Activated T-helper 9 cell treated with anti-CD3 and anti-CD28 coated beads, Interleukin-2, amount 50 U/mL, for 16 hours (primary cell): ENCODE results near the gene NT5C.
"Not testable (repeated sequence)": the region's sequence is repeated elsewhere in the genome, so short reads cannot be mapped to it uniquely, and the experiment has no call there.

Experiments
- DNase-seq: peaks from one replicate; pipeline ENCODE4 v3.0.0-alpha.2; 2020; ENCODE audit warnings: low read depth

Gene NT5C

DNA sequence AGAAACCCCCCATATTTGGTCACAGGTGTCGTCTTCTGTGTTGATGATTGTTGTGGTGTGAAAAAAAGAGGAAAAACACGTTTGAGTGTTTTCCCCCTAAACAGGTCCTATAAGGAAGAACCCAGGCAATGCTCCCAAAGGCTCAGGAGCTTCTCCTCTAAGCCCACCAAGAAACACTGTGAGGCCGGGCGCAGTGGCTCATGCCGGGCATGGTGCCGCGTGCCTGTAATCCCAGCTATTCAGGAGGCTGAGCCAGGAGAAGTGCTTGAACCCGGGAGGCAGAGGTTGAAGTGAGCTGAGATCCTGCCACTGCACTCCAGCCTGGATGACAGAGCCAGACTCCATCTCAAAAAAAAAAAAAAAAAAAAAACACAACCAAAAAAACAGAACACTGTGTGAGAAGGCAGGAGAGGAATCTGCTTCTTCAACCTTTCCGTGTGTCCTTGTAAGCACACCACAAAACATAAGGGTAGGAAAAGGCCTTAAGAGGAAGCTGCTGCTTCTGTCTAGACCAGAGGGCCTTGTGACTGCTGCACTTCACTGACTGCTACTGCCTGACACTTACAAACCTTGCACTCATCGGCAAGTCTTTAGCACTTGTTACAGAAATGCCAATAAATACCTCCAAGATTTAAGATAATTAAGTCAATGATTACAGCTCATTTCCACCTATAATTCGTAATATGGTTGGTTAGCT is 13.4 kb upstream of the NT5C start:
- no peak for DNase-seq

DNA sequence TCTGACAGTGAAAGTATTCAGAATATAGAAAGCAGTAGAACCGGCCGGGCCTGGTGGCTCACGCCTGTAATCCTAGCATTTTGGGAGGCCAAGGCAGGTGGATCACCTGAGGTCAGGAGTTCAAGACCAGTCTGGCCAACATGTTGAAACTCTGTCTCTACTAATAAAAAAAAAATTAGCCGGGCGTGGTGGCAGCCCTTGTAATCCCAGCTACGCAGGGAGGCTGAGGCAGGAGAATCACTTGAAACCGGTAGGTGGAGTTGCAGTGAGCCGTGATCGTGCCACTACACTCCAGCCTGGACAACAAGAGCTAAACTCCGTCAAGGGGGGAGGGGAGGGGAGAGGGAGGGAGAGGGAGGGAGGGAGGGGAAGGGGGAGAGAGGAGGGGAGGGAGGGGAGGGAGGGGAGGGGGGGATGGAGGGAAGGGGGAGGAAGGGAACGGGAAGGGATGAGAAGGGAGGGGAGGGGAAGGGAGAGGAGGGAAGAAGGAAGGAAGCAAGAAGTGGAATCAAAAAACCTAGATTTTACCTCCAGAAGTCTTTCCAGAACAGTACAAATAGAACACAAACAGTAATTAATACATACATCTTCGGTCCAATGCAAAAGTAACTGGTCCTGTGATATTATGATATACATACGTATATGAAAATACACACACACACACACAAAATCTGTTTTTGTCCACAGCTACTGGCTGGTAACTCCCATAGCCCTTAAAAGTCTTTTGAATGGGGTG is 10.9 kb upstream of the NT5C start:
- no peak for DNase-seq

DNA sequence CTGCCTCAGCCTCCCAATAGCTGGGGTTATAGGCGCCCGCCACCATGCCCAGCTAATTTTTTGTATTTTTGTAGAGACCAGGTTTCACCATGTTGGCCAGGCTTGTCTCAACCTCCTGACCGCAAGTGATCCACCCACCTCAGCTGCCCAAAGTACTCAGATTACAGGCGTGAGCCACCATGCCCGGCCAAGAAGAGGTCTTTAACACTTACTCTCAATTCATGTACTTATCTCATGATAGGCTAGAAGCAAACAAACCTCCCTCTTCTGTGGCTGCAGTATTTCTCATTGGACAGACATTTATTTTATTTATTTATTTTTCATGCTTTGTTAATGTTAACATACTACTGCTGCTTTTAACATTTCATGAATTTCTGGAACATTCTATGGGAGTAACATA is 7.0 kb upstream of the NT5C start:
- no peak for DNase-seq

DNA sequence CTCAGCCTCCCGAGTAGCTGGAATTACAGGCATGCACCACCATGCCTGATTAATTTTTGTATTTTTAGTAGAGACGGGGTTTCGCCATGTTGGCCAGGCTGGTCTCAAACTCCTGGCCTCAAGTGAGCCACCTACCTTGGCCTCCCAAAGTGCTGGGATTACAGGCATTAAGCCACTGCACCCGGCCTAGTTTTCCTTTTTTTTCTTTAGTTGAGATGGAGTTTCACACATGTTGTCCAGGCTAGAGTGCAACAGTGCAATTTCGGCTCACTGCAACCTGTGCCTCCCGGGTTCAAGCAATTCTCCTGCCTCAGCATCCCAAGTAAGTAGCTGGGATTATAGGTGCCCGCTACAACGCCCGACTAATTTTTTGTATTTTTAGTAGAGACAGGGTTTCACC is 6.2 kb upstream of the NT5C start:
- DNase-seq, result not testable (repeated sequence)

DNA sequence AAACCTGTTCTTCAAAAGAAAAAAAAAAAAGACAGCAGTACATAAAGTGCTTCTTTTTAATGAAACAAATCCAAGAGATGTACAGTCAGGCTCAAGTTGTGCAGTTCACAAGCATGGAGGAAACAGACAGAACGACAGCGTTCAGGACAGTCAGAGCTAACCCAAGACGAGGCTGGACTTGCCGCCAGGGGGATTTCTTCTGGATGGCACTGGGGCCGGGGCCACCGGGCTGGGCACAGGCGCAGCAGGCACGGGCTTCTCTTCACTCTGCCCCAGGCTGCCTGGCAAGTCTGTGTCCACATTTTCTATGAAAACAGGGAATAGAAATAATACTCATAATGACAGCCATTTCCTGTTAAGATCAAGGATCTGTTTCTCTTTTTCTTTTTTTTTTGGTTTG is 4.4 kb upstream of the NT5C start:
- DNase-seq, result no peak

DNA sequence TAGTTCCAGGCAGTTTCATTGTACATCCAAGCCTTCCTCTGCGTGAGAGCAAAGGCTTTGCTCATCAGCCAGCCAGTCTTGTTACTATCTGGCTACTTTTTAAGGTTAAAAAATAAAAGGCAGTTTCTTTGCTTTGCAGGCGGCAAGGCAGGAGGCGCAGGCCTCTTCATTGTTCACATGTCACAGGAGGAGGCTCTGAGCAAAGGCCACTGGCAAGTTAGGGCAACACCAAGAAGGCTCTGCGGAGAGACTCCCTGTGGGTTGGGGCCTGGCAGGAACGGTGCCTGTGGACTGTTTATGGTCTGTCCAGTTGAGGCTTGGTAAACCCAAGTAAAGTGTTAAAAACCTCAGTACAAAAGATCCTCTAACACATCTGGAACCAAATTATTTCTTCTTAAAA is 3.9 kb upstream of the NT5C start:
- DNase-seq, result no peak

DNA sequence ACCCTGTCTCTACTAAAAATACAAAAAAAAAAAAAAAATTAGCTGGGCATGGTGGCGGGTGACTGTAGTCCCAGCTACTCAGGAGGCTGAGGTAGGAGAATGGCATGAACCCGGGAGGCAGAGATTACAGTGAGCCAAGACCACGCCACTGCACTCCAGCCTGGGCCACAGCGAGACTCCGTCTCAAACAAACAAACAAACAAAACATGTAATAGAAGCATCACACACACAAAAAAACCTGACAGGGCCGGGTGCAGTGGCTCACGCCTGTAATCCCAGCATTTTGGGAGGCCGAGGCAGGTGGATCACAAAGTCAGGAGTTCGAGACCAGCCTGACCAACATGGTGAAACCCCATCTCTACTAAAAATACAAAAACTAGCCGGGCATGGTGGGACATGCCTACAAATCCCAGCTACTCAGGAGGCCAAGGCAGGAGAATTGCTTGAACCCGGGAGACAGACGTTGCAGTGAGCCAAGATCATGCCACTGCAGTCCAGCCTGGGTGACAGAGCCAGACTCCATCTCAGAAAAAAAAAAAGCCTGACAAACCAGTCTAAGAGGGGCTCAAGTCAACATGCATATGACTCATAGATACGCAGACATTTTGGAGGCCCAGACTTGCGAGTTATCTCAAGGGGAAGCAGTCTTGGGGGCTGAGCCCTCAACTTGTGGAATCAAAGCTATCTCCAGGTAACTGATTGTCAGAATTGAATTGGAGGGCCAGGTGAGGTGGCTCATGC is 2.2 kb upstream of the NT5C start:
- not testable (repeated sequence) for DNase-seq

DNA sequence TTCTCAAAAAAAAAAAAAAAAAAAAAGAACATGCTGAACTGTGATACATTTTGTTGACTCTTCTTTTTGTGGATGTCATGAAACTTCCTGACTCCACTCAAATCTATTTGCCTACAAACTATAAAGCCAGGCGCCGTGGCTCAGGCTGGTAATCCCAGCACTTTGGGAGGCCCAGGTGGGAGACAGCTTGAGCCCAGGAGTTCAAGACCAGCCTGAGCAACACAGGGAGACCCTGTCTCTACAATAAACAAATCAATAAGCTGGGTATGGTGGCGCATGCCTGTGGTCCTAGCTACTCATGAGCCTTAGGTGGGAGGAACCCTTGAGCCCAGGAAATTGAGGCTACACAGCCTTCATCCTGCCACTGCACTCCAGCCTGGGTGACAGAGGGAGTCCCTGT is 1.5 kb upstream of the NT5C start:
- DNase-seq, result no peak

DNA sequence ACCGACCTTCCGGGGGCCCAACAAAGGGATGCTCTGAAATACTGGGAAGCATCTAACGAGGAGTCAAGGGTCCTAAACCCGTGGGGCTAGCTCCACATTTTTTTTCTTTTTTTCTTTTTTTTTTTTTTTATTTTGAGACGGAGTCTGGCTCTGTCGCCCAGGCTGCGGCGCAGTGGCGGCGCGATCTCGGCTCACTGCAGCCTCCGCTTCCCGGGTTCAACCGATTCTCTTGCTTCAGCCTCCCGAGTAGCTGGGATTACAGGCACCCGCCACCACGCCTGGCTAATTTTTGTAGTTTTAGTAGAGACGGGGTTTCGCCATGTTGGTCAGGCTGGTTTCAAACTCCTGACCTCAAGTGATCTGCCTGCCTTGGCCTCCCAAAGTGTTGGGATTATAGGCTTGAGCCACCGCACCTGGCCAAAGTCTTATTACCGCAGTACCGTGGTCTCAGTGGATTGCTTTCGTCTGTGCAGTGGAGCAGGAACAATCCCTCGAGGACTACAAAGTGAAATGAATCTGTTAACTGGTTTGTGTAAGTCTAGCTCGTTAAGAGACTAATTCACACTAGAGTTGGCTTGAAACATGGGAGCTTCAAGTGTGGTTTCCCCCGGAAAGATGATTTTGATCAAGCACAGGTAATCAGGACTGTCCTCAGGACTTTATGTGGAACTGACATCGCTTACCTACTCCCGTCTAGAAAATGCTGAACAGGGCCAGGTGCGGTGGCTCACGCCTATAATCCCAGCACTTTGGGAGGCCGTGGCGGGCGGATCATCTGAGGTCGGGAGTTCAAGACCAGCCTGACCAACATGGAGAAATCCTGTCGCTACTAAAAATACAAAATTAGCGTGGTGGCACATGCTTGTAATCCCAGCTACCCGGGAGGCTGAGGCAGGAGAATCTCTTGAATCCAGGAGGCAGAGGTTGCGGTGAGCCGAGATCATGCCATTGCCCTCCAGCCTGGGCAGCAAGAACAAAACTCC is 767 bp upstream of the NT5C start:
- DNase-seq, result not testable (repeated sequence)

DNA sequence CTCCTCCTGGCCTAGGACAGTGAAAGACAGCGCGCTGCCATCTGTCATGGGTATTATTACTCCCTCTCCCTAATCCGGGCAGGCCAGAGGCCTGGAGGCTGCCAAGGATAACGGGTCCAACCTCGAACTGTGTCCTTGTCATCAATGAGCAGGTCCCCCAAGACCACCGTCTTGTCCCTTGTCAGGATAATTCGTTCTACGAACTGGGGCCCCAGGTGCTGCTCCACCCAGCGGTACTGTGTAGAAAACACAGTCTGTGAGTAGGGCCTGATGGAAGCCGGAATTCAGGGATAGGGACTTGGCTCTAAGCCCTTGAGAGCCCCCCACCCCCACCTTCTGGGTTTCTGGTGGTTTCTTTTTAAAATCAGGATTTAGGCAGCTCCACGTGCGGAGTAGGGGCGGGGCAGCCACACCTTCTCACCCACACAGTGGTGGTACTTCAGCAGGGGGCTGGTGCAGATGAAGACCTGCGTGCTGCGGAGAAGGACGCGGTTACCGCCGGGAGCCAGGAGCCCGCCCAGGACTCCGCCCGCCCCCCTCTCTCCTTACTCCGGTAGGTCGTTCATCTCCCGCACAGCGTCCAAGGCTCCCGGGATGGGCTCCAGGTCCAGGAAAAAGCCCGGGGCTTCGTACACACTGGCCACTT is 787 bp downstream of the NT5C start:
- no peak for DNase-seq

DNA sequence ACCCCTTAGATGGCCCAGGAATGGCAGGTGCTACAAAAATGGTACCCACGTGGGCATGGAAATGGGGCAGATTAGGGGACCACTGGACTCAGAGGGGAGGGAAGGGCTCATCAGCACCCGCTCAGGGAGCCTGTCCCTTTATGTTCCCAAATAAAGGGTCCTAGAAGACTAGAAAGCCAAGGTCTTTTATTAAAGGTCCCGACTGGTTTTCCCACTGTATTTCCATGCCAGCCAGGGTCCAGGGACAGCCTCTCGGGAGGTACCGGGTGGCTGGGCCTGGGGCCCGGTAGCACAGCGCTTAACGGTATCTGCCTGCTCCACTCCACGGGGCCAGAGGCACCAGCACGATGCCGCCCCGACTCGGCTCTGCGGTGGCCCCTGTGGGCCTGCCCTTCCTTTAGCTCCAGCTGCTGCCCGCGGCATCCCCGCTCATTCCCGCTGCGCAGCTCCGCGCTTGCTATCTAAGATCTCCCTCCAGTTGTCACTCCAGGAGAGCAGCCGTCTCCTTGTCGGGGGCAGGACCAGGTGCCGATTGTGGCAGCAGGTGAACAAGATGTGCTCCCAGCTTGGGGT is 1.4 kb downstream of the NT5C start:
- DNase-seq, result no peak

DNA sequence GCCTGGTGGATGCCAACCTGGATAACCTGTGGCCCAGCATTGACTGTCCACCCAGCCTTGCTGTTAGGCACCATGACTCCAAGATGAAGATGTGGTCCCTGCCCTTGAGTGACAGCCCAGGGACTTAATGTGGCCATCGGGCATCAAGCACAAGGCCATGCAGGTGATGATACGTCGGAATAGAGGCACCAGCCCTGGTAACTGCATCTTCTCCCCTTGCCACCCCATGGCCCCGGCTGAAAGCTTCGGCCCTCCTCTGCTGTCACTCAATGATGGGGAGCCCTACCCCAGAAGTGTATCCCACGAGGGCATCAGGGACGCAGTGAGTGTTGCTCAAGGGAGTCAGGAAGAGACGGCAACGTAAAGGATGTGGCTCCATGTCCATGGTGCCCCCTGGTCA is 2.0 kb downstream of the NT5C start:
- DNase-seq, result no peak

DNA sequence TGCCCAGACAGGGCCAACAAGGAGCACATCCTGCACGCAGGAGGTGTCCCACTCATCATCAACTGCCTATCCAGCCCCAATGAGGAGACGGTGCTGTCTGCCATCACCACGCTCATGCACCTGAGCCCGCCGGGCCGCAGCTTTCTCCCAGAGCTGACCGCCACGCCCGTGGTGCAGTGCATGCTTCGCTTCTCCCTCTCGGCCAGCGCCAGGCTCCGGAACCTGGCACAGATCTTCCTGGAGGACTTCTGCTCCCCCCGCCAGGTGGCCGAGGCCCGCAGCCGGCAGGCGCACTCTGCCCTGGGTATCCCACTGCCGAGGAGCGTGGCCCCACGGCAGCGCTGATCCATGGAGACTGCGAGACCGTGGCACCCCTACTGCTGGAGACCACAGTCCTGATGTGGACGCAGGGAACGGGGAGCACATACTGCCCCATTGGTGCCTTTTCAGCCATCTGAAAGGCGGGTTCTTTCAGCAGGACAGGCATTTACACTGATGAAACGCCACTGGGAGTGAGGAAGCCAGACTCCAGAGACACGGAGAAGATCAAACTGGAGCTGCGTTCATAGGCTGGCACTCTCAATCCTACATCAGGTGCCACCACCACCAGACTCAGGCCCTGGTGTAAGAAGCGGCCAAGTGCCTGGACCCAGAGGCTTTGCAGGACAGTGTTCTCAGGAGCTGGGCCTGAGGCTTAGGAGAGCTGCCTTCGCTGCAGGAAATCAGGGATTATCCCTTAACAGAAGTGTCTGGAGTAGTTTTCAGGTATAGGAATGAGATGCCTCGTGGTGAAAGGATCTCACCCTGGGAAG is 2.6 kb downstream of the NT5C start:
- DNase-seq, result no peak

DNA sequence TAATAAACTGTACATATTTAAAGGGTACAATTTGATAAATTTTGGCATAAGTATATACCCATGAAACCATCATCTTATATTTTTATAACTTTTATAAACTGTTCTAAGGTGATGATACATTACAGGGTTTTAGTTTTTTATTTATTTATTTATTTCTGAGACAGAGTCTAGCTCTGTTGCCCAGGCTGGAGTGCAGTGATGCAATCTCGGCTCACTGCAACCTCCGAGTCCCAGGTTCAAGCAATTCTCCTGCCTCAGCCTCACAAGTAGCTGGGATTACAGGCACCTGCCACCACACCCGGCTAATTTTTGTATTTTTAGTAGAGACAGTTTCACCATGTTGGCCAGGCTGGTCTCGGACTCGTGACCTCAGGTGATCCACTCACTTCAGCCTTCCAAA is 3.6 kb downstream of the NT5C start:
- not testable (repeated sequence) for DNase-seq

DNA sequence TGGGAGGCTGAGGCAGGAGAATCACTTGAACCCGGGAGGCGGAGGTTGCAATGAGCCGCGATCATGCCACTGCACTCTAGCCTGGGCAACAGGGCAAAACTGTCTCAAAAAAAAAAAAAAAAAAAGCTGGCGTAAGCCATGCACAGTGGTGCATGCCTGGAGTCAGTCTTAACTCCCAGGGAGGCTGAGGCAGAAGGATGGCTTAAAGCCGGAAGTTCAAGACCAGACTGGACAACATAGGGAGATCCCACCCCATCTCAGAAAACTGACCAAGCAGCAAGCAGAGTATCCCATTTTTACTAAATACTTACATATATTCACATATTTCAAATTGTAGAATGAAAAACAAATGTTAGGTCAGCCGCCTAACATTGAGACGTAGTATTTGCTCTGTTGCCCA is 4.6 kb downstream of the NT5C start:
- DNase-seq, result no peak

DNA sequence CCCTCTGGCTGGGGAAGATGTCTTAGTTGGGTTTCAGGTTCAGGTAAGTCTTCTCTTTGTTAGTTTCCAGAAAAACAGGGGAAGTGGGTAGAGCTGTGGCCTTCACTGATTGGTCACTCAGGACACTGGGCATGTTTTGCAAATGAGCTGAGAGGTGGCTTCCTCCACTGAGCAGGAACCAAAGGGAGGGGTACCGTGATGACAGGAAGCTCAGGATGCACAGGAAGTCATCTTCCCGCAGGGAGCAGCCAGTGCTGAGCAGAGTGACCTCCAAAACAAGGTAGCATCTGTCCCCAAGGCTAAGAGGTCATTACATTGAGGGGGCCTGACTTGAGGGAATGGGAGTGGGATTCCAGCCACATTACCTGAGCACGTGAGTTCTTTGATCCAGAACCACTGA is 5.6 kb downstream of the NT5C start:
- DNase-seq, result no peak

DNA sequence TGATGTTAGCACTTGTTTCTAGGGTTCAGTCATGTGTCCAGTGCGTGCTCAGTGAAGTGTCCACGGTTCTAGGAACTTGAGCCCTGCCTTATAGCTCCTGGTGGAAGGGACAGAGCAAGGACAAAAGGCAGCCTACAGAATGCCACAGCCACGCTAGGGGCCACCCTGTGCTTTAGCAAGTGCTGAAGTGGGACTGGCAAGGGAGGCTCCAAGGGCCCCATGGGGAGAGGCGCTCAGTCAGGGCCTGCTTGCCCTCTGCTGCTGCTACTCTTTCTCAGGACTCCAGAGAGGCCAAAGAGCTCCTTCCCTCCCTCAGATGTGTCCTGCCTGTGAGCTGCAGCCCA is 6.8 kb downstream of the NT5C start:
- DNase-seq, result no peak

DNA sequence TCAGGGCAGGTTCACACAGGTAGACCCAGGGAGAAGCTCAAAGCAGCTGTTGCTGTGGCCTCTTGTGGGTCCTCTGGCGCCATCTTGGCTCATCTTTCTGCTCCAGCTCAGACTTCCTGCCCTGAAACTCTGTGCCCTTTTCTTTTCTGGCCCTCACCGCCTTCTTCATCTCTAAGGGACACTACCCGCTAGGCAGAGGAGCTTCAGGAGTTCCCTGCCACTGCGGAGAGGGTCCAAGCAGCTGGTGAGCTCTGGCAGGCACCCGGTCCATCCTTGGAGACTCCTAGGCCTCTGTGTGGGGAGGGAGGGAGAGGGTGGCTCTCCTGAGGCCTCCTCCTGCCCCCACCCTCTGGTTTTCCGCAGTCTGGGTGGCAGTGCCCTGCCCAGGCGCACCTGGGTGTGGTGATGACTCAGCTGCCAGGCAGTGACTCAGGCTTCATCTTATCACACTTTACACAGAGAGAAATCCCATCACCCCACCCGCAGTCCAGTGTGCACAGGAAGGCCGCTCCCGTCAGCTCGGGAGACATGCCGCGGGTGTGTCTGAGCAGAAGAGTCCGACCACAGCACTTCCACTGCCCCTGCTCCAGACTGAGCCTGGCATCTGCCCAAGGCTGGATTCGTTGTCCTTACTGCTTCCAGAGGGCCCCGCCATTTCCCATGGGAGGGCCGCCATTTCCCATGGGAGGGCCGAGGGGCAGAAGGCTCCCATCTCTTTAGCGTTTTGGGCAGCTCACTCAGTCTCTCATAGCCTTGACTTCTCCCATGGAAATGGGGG is 7.3 kb downstream of the NT5C start:
- DNase-seq, result peak; percentile 60

DNA sequence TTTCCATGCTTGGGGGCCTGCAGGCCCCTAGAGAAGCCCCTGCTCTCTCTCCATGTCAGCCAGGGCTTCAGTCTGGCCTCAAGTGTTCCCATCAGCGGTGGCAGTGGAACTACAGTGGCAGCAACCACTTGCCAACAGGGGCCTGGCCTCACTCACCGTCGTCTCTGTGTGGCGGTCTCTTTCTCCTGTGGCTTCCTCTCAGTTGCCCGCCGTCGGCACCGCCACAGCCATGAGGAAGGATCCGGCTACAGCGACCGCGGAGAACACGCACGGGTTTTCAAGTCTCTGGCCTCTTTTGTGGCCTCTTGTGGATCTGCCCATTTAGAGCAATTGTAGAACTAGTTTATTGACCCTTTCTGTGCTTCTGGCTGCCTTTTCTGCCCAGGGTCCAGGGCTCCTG is 13.2 kb downstream of the NT5C start:
- DNase-seq, result no peak

DNA sequence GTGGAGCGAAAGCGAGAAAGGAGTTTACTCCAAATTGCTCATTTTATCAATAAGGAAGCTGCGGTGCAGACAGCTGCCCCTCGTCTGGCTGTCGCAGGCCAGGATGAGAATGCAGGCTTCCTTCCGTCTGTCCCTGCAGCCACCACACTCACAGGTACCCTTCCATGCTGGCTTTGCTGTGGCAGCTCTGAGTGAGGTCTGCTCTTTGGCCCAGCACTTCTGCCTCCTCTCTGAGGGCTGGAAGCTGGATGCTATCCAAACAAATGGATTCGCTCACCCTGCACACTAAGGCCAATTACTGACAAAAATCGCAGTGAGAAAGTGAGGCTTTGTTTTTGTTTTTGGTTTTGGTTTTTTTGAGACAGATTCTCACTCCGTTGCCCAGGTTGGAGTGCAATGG is 14.8 kb downstream of the NT5C start:
- DNase-seq, result no peak
